DMS53 treated with DMSO at 0.1 percent for 48 hours (cell line): Measurements from ENCODE around the gene RNASE4.
"Not testable (repeated sequence)": the region's sequence is repeated elsewhere in the genome, so short reads cannot be mapped to it uniquely, and the experiment has no call there.

Experiments used
- DNase-seq: peaks from one replicate; lab custom pipeline; 2025; ENCODE audit not compliant: unreplicated experiment; lab: John Stamatoyannopoulos, UW

RNASE4 gene

GRCh38 chr14:20734430-20734806, 50.1 kb downstream of the RNASE4 start:
- DNase-seq: no peak

GRCh38 chr14:20738292-20738691, 53.9 kb downstream of the RNASE4 start:
- DNase-seq: not testable (repeated sequence)

GRCh38 chr14:20742132-20742531, 57.8 kb downstream of the RNASE4 start:
- no peak for DNase-seq

GRCh38 chr14:20743556-20743955, 59.2 kb downstream of the RNASE4 start:
- DNase-seq: no peak

GRCh38 chr14:20745571-20746358, 61.4 kb downstream of the RNASE4 start, which contains the start of gene EDDM3A:
Gene EDDM3A (plus strand): TSS chr14:20745887. CDS start chr14:20747581, 1,694 bp downstream.
- no peak for DNase-seq

GRCh38 chr14:20746566-20746965, 62.2 kb downstream of the RNASE4 start:
- DNase-seq: no peak

GRCh38 chr14:20748439-20748838, 64.1 kb downstream of the RNASE4 start:
- no peak for DNase-seq

- DNase-seq: no peak
Measured at GRCh38 chr14:20750194-20750593, 65.8 kb downstream of the RNASE4 start.
